Measurements from ENCODE around the gene DHX16. TPM values are rescaled to one million over a fixed set of nuclear protein-coding genes. Genes with fewer than 3 reads are reported as not detected.

The DHX16 gene
- total RNA-seq, 1 donor from 2014 or later, result 17.6 TPM

DNA sequence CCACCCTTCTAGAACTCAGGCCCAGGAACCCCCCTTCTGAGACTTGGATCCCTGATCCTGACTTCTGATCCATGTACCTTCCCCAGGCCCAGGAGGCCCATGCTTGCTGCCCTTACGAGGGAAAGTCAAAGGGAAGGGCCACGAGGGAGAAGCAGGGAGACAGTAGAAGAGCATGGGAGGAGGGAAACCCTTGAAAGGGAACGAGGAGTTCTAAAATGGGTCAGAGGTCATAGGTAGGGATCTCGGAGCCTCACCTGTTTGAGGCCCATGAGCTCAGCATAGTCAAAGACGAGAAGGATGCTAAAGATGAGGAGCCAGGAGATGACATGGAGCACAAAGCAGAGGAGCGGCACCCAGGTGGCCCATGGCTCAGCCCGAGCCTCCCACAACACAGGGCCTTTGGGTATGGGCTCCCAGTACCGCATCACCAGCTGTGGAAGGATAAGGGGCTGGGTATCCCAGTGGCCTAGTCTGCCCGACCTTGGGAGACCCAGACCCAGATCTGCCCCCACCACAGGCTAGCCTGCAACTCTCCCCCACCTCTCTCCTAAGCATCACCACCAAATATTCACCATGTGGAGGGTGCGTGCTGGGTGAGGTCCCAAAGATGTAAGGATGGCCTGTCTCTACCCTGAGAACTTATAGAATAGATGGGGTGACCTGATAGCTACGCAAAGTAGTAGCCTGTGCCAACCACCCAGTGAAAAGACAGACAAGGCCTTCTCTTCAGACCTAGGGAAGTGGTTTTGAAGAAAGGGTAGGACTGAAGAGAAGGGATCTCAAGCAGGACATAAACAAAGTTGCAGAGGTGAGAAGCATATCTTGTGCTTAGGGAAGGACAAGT is 16.4 kb upstream of the DHX16 start:
- no peak overlapping the region for H3K9ac ChIP-seq
- Mint-ChIP-seq H3K36me3 (peaks cover 6% of the 10 kb centered on the region), H3K4me3 (peak overlapping the region; percentile 95), H3K4me1 (peaks cover 61% of the 10 kb centered on the region), H3K27ac (peak overlapping the region; percentile 81), H3K27me3 (ENCODE audit: insufficient read depth, low read depth) (peaks cover 5% of the 10 kb centered on the region), H3K9me3 (no peaks in the 10 kb centered on the region)
- no peaks in the 10 kb centered on the region for H3K36me3 ChIP-seq
- no peak for TF ChIP-seq EZH2phosphoT487 (IDR thresholded peaks at IDR 0.05)
- TF ChIP-seq EZH2 (IDR thresholded peaks at IDR 0.05), result no peak
- TF ChIP-seq, protein P1, sequence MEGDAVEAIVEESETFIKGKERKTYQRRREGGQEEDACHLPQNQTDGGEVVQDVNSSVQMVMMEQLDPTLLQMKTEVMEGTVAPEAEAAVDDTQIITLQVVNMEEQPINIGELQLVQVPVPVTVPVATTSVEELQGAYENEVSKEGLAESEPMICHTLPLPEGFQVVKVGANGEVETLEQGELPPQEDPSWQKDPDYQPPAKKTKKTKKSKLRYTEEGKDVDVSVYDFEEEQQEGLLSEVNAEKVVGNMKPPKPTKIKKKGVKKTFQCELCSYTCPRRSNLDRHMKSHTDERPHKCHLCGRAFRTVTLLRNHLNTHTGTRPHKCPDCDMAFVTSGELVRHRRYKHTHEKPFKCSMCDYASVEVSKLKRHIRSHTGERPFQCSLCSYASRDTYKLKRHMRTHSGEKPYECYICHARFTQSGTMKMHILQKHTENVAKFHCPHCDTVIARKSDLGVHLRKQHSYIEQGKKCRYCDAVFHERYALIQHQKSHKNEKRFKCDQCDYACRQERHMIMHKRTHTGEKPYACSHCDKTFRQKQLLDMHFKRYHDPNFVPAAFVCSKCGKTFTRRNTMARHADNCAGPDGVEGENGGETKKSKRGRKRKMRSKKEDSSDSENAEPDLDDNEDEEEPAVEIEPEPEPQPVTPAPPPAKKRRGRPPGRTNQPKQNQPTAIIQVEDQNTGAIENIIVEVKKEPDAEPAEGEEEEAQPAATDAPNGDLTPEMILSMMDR (IDR thresholded peaks at IDR 0.05), result no peak
- peaks cover 5% of the 10 kb centered on the region for H4K20me1 ChIP-seq (ENCODE audit: low read depth)
- no peak overlapping the region for H3K27ac ChIP-seq
- H3K4me2 ChIP-seq, result peak overlapping the region; percentile 97
- H3K4me3 ChIP-seq, result peak overlapping the region; percentile 76
- DNase-seq (ENCODE audit: low spot score), result no peak
- H3K4me1 ChIP-seq, result peaks cover 42% of the 10 kb centered on the region
- H3K79me2 ChIP-seq (ENCODE audit: low read depth), result peaks cover 50% of the 10 kb centered on the region
- no peak overlapping the region for H2AFZ ChIP-seq (replicated peaks)
- H3K27me3 ChIP-seq, result no peaks in the 10 kb centered on the region
- peaks cover 43% of the 10 kb centered on the region for H3F3A ChIP-seq (ENCODE audit: low read depth)
- no peaks in the 10 kb centered on the region for H3K9me3 ChIP-seq (ENCODE audit: low read depth)

DNA sequence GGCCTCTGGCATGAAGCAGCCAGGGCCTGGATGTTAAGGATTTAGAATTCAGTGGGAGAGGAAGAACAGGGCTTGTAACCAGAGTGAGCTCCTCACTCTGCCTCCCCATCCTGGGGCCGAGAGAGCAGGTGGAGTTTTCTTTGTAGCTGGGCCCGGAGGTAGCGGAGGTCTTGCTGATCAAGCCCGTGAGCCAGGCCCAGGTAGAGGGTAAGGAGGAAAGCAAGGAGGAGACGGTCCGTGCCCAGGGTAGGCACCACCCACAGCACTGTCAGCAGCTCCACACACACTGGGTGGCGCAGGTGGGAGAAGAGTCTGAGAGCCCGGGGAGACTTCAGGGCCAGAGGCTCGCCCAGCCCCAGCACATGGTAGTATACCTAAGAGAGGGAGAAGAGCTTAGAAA is 15.8 kb upstream of the DHX16 start:
- H4K20me1 ChIP-seq (ENCODE audit: low read depth), result peaks cover 12% of the 10 kb centered on the region
- no peaks in the 10 kb centered on the region for H3K9me3 Mint-ChIP-seq
- no peaks in the 10 kb centered on the region for H3K27me3 ChIP-seq
- H3F3A ChIP-seq (ENCODE audit: low read depth), result peaks cover 43% of the 10 kb centered on the region
- no peak overlapping the region for H3K9ac ChIP-seq
- no peak overlapping the region for H2AFZ ChIP-seq (replicated peaks)
- H3K27me3 Mint-ChIP-seq (ENCODE audit: insufficient read depth, low read depth), result peaks cover 5% of the 10 kb centered on the region
- peaks cover 56% of the 10 kb centered on the region for H3K79me2 ChIP-seq (ENCODE audit: low read depth)
- no peak for DNase-seq (ENCODE audit: low spot score)
- no peak overlapping the region for H3K4me3 ChIP-seq
- H3K4me2 ChIP-seq, result peak overlapping the region; percentile 97
- no peaks in the 10 kb centered on the region for H3K9me3 ChIP-seq (ENCODE audit: low read depth)
- peaks cover 68% of the 10 kb centered on the region for H3K4me1 Mint-ChIP-seq
- H3K27ac ChIP-seq, result no peak overlapping the region
- peaks cover 49% of the 10 kb centered on the region for H3K4me1 ChIP-seq
- peak overlapping the region; percentile 94 for H3K27ac Mint-ChIP-seq
- no peaks in the 10 kb centered on the region for H3K36me3 ChIP-seq
- peak overlapping the region; percentile 95 for H3K4me3 Mint-ChIP-seq
- TF ChIP-seq EZH2phosphoT487 (IDR thresholded peaks at IDR 0.05), result no peak
- no peak for TF ChIP-seq EZH2 (IDR thresholded peaks at IDR 0.05)
- TF ChIP-seq, protein P1 (IDR thresholded peaks at IDR 0.05), result no peak
- peaks cover 6% of the 10 kb centered on the region for H3K36me3 Mint-ChIP-seq

DNA sequence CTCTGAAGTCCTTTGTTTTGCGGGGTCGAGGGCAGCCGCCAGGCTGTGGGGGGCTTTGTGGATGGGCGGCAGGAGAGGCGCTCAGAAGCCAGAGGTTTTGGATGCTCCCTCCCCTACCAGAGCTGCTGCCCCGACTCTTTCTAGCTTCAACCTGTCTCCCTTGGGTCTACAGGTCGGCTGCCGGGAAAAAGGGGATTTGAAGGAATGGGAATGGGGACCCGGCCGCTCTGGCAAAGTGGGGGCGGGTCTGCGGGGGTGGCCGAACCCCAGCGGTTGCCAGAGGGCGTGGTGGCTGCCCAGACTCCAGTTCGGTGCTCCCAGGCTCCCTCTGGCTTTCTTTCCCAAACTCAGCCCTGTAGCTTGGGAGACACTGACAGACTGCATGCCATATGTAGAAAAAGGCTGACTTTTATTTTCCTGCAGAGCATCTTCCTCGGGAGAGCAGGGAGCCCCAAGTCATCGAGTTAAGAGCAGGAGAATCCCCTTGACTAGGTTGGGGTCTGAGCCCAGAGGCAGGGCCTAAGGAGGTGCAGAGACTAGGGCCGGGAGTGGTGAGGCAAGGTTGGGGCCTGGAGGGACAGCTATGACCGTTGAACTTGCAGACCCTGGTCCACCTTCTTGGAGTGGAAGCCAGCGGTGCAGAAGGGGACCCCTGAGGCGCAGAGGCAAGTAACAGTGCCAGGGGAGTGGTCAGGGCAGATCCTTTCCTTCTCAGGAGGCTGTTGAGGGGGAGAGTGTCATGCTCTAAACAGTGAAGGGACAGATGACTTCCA is 15.0 kb upstream of the DHX16 start:
- H3K36me3 Mint-ChIP-seq, result peaks cover 6% of the 10 kb centered on the region
- peaks cover 64% of the 10 kb centered on the region for H3K79me2 ChIP-seq (ENCODE audit: low read depth)
- peak overlapping the region; percentile 97 for H3K4me2 ChIP-seq
- H3K4me1 Mint-ChIP-seq, result peaks cover 75% of the 10 kb centered on the region
- DNase-seq (ENCODE audit: low spot score), result no peak
- H3K9ac ChIP-seq, result no peak overlapping the region
- no peaks in the 10 kb centered on the region for H3K9me3 Mint-ChIP-seq
- TF ChIP-seq, protein P1 (IDR thresholded peaks at IDR 0.05), result peak; percentile 8
- TF ChIP-seq EZH2 (IDR thresholded peaks at IDR 0.05), result no peak
- H3K27ac Mint-ChIP-seq, result peak overlapping the region; percentile 95
- H3K27ac ChIP-seq, result peak overlapping the region; percentile 40
- peak overlapping the region; percentile 90 for H3K4me3 ChIP-seq
- peaks cover 5% of the 10 kb centered on the region for H3K27me3 Mint-ChIP-seq (ENCODE audit: insufficient read depth, low read depth)
- no peak overlapping the region for H2AFZ ChIP-seq (replicated peaks)
- H3K27me3 ChIP-seq, result no peaks in the 10 kb centered on the region
- peaks cover 19% of the 10 kb centered on the region for H4K20me1 ChIP-seq (ENCODE audit: low read depth)
- peaks cover 56% of the 10 kb centered on the region for H3K4me1 ChIP-seq
- no peaks in the 10 kb centered on the region for H3K9me3 ChIP-seq (ENCODE audit: low read depth)
- no peaks in the 10 kb centered on the region for H3K36me3 ChIP-seq
- peaks cover 43% of the 10 kb centered on the region for H3F3A ChIP-seq (ENCODE audit: low read depth)
- H3K4me3 Mint-ChIP-seq, result peak overlapping the region; percentile 95

Data from neural progenitor cell (in vitro differentiated cells).